GM12873 (cell line): Measurements from ENCODE around the gene GRN.

Experiments
- TF ChIP-seq, protein P1 (sequence below): IDR thresholded peaks from 2 replicates; pipeline ENCODE4 v1.5.1; 2012; ENCODE audit warnings: low read depth, mild to moderate bottlenecking, moderate library complexity, low read length, control low read depth; ENCODE audit not compliant: insufficient read depth; ENCODE audit errors: missing control alignments

Gene GRN

DNA sequence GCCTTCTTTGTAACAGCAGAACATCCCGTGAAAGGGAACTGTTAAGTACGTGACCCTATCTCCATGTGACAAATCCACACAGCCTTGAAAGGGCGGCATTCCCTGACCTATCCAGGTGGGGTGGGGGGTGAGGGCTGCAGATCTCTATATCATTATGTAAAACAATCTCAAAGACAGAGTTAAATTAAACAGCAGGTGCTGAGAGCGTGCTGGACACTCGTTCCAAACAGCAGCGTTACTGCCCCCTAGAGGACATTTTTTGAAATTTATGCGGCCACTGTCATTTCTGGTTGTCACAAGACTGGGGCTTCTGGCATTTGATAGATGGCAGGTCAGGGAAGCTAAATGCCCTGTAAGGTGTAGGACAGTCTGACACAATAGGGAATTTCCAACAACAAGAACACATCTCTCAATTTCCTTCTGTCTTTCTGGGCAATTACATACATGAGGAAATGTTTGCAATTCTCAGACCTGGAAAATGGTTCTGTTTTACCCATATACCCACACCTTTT lies 13.8 kb upstream of the GRN start:
- TF ChIP-seq, protein P1, sequence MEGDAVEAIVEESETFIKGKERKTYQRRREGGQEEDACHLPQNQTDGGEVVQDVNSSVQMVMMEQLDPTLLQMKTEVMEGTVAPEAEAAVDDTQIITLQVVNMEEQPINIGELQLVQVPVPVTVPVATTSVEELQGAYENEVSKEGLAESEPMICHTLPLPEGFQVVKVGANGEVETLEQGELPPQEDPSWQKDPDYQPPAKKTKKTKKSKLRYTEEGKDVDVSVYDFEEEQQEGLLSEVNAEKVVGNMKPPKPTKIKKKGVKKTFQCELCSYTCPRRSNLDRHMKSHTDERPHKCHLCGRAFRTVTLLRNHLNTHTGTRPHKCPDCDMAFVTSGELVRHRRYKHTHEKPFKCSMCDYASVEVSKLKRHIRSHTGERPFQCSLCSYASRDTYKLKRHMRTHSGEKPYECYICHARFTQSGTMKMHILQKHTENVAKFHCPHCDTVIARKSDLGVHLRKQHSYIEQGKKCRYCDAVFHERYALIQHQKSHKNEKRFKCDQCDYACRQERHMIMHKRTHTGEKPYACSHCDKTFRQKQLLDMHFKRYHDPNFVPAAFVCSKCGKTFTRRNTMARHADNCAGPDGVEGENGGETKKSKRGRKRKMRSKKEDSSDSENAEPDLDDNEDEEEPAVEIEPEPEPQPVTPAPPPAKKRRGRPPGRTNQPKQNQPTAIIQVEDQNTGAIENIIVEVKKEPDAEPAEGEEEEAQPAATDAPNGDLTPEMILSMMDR: peak; percentile 85

GRCh38 chr17:44333371-44333770 lies 11.7 kb upstream of the GRN start:
- TF ChIP-seq, protein P1: no peak

DNA sequence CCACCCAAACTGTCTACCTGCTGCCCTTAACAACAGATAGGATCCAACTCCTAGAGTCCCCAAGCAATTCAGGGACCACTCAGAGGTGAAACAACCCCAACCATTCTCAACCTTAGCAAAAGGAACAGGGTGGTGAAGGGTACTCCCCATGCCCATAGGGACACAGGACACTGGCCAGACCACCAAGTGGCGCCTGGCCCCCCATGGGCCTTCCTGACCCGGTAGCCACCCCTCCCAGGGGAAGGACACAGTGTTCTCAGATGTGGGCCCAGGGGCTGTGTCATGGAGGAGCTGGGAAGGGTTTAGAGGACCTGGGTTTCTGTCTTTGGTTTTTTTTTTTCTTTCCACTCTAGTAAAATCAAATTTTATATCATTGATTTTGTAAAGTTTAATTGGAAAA lies 10.8 kb upstream of the GRN start:
- TF ChIP-seq, protein P1: no peak

GRCh38 chr17:44334727-44335126 lies 10.4 kb upstream of the GRN start:
- TF ChIP-seq, protein P1: no peak

DNA sequence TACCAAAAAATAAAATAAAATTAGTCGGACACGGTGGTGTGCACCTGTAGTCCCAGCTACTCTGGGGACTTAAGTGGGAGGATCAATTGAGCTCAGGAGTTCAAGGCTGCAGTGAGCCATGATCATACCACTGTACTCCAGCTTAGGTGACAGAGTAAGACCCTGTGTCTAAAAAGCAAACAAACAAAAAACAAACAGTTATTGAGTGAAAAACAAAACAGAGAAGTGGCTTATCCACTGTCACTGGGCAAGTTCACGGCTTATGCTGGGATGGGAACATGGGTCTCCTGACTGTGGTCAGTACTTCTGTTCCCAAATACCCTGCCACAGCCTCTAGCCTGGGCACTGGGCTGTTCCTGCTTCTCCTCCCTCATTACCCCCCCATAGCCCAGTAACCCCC lies 9.5 kb upstream of the GRN start:
- TF ChIP-seq, protein P1: no peak

- TF ChIP-seq, protein P1: no peak
Observed at GRCh38 chr17:44335968-44336367, 9.1 kb upstream of the GRN start.

- TF ChIP-seq, protein P1: no peak
Observed at GRCh38 chr17:44338702-44339101, 6.4 kb upstream of the GRN start.

GRCh38 chr17:44343510-44344209 lies 1.4 kb upstream of the GRN start:
- TF ChIP-seq, protein P1: no peak
